Stomach (tissue), 9 donors: ENCODE measurements around the gene DAGLB. TPM values are rescaled to one million over a fixed set of nuclear protein-coding genes. Genes with fewer than 3 reads are reported as not detected.
"Not testable (repeated sequence)": the region's sequence is repeated elsewhere in the genome, so short reads cannot be mapped to it uniquely, and the experiment has no call there.

Experiments
- DNase-seq, 2 donors: peaks; one replicate each; pipeline versions ENCODE4 v3.0.0 to v3.0.0-alpha.2; 2013 to 2019
- H3K27ac ChIP-seq, 5 donors: fragments of 200-600 bp in 4 of 5; sonication (generic) in 4 of 5; one replicate each; pipeline ENCODE4 v1.5.1; 2013 to 2019; ENCODE audit warnings: mild to moderate bottlenecking in 1 of 5, moderate library complexity in 1 of 5
- H3K27me3 ChIP-seq, 3 donors: fragments of 200-600 bp; sonication (generic); one replicate each; pipeline ENCODE4 v1.5.1; 2017 to 2019; ENCODE audit warnings: mixed run types in 1 of 3
- H3K36me3 ChIP-seq, 4 donors: fragments of 200-600 bp; sonication (generic); 1 replicate in 3 of 4; 2 replicates in 1 of 4; pipeline ENCODE4 v1.5.1; 2016 to 2019
- H3K4me1 ChIP-seq, 4 donors: fragments of 200-600 bp; sonication (generic); one replicate each; pipeline ENCODE4 v1.5.1; 2016 to 2019
- H3K4me3 ChIP-seq, 4 donors: fragments of 200-600 bp; sonication (generic) in 3 of 4; one replicate each; pipeline ENCODE4 v1.5.1; 2016 to 2019; ENCODE audit warnings: mild to moderate bottlenecking in 1 of 4
- H3K9me3 ChIP-seq, 4 donors: fragments of 200-600 bp; sonication (generic); one replicate each; pipeline ENCODE4 v1.5.1; 2016 to 2019
- CTCF ChIP-seq, 7 experiments: fragments of 450-650 bp in 4 of 7; fragments of 200-600 bp in 3 of 7; sonication (generic) in 3 of 7; IDR thresholded peaks; one replicate each; pipeline ENCODE4 v1.5.1; 2016 to 2019; ENCODE audit warnings: antibody characterized with exemption in 7 of 7, control low read depth in 2 of 7, mild to moderate bottlenecking in 1 of 7
- EP300 ChIP-seq: sonication (generic); formaldehyde crosslinking; IDR thresholded peaks from one replicate; pipeline ENCODE4 v1.6.1; 2017; ENCODE audit warnings: antibody characterized with exemption
- POLR2A ChIP-seq, 4 donors: fragments of 450-650 bp; IDR thresholded peaks; one replicate each; pipeline ENCODE4 v1.6.1; 2016; ENCODE audit warnings: antibody characterized with exemption in 4 of 4, control low read depth in 2 of 4, mild to moderate bottlenecking in 1 of 4, moderate library complexity in 1 of 4
- POLR2AphosphoS5 ChIP-seq, 3 donors: sonication (generic); formaldehyde crosslinking; IDR thresholded peaks; one replicate each; pipeline ENCODE4 v1.6.1; 2016; ENCODE audit warnings: antibody characterized with exemption in 3 of 3
- WGBS, 5 donors: extraction: QIAGEN DNeasy Blood & Tissue Kit in 3 of 5; methylation state at CpG; one replicate each; pipeline versions ENCODE4 v1.1.5 to v1.1.7; 2013 to 2018; 5-methylcytosine and 5-hydroxymethylcytosine counted together
- intact Hi-C: fragments of 100-400 bp; cut with DNase I; formaldehyde crosslinking; loops from one replicate; pipeline ENCODE4 v1.15.1; 2023; ENCODE audit warnings: low total_unique reads
- polyA plus RNA-seq, 3 donors: library from polyadenylated mRNA; stranded (reverse); fragments of 200-250 nt; gene quantifications; one replicate each; pipeline ENCODE4 v1.2.3, GENCODE V29; 2013
- total RNA-seq, 5 donors: library from RNA; depleted of rRNA; stranded (reverse); fragments of >200 nt; gene quantifications; one replicate each; pipeline versions ENCODE4 v1.1.0 to v1.2.3, GENCODE V29; 2014 to 2016
- donor health status: healthy with polysubstance abuse.
- donor health status: Bipolar disorder and iron deficiency.
- donor health status: healthy.

DAGLB gene
- total and polyA plus RNA-seq, 8 donors = 4.7 to 23.7 (median 9.1) TPM

GRCh38 chr7:6402041-6402440, 45.7 kb downstream of the DAGLB start:
- H3K4me1 ChIP-seq = peaks cover 26 to 46% (median 32%) of the 10 kb centered on the region in 4 donors
- H3K27ac ChIP-seq = no peak overlapping the region
- no peaks in the 10 kb centered on the region for H3K9me3 ChIP-seq
- no peak for TF ChIP-seq CTCF (IDR thresholded peaks at IDR 0.05)
- no peak for TF ChIP-seq POLR2A (IDR thresholded peaks at IDR 0.05)
- TF ChIP-seq POLR2AphosphoS5 (IDR thresholded peaks at IDR 0.05) = no peak
- TF ChIP-seq EP300 = no peak
- H3K27me3 ChIP-seq = no peaks in the 10 kb centered on the region
- intact Hi-C loops = no loop called here
- peaks cover 56 to 90% (median 77%) of the 10 kb centered on the region in 4 donors for H3K36me3 ChIP-seq
- 86 to 92% (median 90%) methylated on average over 17 of the region's 17 CpGs for WGBS, 5 donors
- DNase-seq = no peak
- no peak overlapping the region for H3K4me3 ChIP-seq

GRCh38 chr7:6401536-6401935, 46.2 kb downstream of the DAGLB start:
- TF ChIP-seq POLR2AphosphoS5 (IDR thresholded peaks at IDR 0.05) (no peak), CTCF (IDR thresholded peaks at IDR 0.05) (no peak), POLR2A (IDR thresholded peaks at IDR 0.05) (no peak), EP300 (no peak)
- Histone ChIP-seq H3K9me3 (no peaks in the 10 kb centered on the region), H3K27me3 (no peaks in the 10 kb centered on the region), H3K36me3 (peaks cover 51 to 85% (median 72%) of the 10 kb centered on the region in 4 donors), H3K4me1 (peaks cover 28 to 51% (median 36%) of the 10 kb centered on the region in 4 donors), H3K4me3 (no peak overlapping the region), H3K27ac (peak overlapping the region in 1 of 5 donors; percentile 8)
- intact Hi-C loops = no loop called here
- 85 to 92% (median 88%) methylated on average over 10 of the region's 10 CpGs for WGBS, 5 donors
- no peak for DNase-seq

GRCh38 chr7:6400243-6401105, 47.3 kb downstream of the DAGLB start:
- Histone ChIP-seq H3K36me3 (peaks cover 44 to 74% (median 61%) of the 10 kb centered on the region in 4 donors), H3K4me1 (peaks cover 38 to 61% (median 46%) of the 10 kb centered on the region in 4 donors), H3K27ac (peak overlapping the region in 2 of 5 donors; percentile 8 to 26)
- H3K4me3 ChIP-seq, DNase-seq, H3K27me3 ChIP-seq, intact Hi-C loops, H3K9me3 ChIP-seq: not testable (repeated sequence)
- 90 to 94% (median 91%) methylated on average over 19 of the region's 19 CpGs for WGBS, 5 donors

GRCh38 chr7:6399351-6399750, 48.4 kb downstream of the DAGLB start:
- Histone ChIP-seq H3K4me1 (peaks cover 50 to 72% (median 55%) of the 10 kb centered on the region in 4 donors), H3K27me3 (no peaks in the 10 kb centered on the region), H3K4me3 (no peak overlapping the region), H3K9me3 (no peaks in the 10 kb centered on the region), H3K36me3 (peaks cover 33 to 68% (median 57%) of the 10 kb centered on the region in 4 donors), H3K27ac (peak overlapping the region in 3 of 5 donors; percentile 26 to 60 (median 34))
- intact Hi-C loops = no loop called here
- TF ChIP-seq POLR2A (IDR thresholded peaks at IDR 0.05) (no peak), POLR2AphosphoS5 (IDR thresholded peaks at IDR 0.05) (no peak), EP300 (no peak), CTCF (IDR thresholded peaks at IDR 0.05) (no peak)
- 75 to 91% (median 85%) methylated on average over 8 of the region's 8 CpGs for WGBS, 5 donors
- no peak for DNase-seq

GRCh38 chr7:6398943-6399342, 48.8 kb downstream of the DAGLB start:
- Histone ChIP-seq H3K36me3 (peaks cover 29 to 67% (median 57%) of the 10 kb centered on the region in 4 donors), H3K27me3 (no peaks in the 10 kb centered on the region), H3K27ac (peak overlapping the region in 2 of 5 donors; percentile 24 to 60), H3K4me3 (no peak overlapping the region), H3K4me1 (peaks cover 54 to 77% (median 59%) of the 10 kb centered on the region in 4 donors), H3K9me3 (no peaks in the 10 kb centered on the region)
- peak in 1 of 2 donors; percentile 61 for DNase-seq
- TF ChIP-seq POLR2A (IDR thresholded peaks at IDR 0.05) (no peak), POLR2AphosphoS5 (IDR thresholded peaks at IDR 0.05) (no peak), CTCF (IDR thresholded peaks at IDR 0.05) (no peak), EP300 (no peak)
- intact Hi-C loops = no loop called here
- 39 to 57% (median 47%) methylated on average over 8 to 12 of the region's 12 CpGs for WGBS, 5 donors

- DNase-seq, intact Hi-C loops, H3K27me3 ChIP-seq, H3K9me3 ChIP-seq: not testable (repeated sequence)
- Histone ChIP-seq H3K4me3 (peak overlapping the region in 2 of 4 donors; percentile 6 to 13), H3K36me3 (peaks cover 18 to 60% (median 52%) of the 10 kb centered on the region in 4 donors), H3K4me1 (peaks cover 64 to 87% (median 69%) of the 10 kb centered on the region in 4 donors), H3K27ac (peak overlapping the region in 2 of 5 donors; percentile 14 to 60)
- WGBS, 5 donors = 74 to 81% (median 76%) methylated on average over 14 to 15 of the region's 15 CpGs
Measured at GRCh38 chr7:6397759-6398495, 49.8 kb downstream of the DAGLB start.
